Left lobe of liver (tissue), 2 donors: ENCODE data around the gene RNF187. TPM values are rescaled to one million over a fixed set of nuclear protein-coding genes. Genes with fewer than 3 reads are reported as not detected.
A peak's percentile ranks its signal among the peaks of the same experiment; 100 is the strongest.
"Not testable (repeated sequence)": the region's sequence is repeated elsewhere in the genome, so short reads cannot be mapped to it uniquely, and the experiment has no call there.

ENCODE experiments used
- ATAC-seq: fragments of 200-7000 bp; cut with Tn5 transposase; one replicate; pipeline ENCODE4 v1.9.1; 2020; ENCODE audit warnings: mild to moderate bottlenecking, moderate library complexity
- DNase-seq: peaks from one replicate; pipeline ENCODE4 v3.0.0-alpha.2; 2020; ENCODE audit warnings: low spot score
- total RNA-seq: library from RNA; stranded (reverse); gene quantifications from one replicate; pipeline ENCODE4 v1.2.1, GENCODE V29; 2021
- donor health status: DM: no; HTN: no; CAD: no; lungs with moderate emphysema.
- donor health status: DM: no; HTN: yes; CAD: no.

Gene RNF187
- total RNA-seq, 1 donor from 2014 or later: 60.3 TPM

DNA sequence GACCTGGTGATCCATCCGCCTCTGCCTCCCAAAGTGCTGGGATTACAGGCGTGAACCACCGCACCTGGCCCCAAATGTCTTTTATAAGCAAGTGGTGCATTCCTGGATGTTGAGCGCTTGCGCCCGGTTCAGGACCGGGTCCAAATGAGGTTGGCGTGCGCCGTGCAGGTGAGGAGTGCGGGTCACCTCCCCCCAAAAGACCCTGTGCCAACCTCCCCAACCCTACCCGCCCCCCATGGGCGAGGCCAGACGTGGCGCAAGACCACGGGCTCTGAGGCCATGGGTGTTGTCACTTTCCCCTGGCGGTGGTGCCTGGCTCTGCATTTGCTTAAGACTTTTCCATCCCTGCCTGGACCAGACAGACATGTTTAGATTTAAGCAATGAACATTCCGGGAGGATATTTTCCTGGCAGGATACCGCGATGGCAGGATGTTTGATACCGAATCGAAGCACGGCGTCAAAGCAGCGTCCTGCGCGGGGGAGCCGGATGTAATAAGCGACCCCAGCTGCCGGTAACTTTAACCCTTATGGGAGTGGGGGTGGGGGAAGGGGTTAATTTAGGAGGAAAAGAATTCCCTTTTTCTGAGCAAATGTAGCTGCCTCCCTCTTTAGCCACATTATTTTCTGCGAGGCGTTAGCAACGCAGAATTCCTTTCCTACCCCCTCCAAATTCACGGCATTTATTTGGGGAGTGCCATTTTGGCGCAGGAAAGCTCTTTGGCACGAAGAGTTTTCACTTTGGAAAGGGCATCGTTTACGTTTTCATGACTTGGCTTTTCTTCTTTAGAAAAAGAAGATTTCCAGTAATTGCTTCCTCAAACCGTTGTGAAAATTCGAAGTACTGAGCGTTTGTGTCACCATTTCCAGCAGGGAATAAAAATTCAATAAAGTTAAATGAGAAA is 27.8 kb upstream of the RNF187 start:
- ATAC-seq (peak; percentile 31), DNase-seq (no peak)

- DNase-seq (no peak), ATAC-seq (no peak)
These were observed 26.4 kb upstream of the RNF187 start for GRCh38 chr1:228460821-228461220.

DNA sequence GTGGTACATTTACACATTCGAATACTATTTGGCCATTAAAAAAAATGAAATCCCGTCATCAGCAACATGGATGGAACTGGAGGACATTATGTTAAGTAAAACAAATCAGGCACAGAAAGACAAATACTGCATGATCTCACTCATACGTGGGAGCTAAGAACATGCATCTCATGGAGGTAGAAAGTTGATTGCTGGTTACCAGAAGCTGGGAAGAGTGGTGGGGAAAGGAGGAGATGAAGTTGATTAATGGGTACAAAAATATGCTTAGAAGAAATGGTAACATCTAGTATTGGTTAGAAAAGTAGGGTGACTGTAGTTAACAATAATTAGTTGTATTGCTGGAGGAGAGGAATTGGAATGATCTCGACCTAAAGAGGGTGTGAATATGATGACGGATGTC is 24.6 kb upstream of the RNF187 start:
- no peak for DNase-seq
- ATAC-seq: no peak

DNA sequence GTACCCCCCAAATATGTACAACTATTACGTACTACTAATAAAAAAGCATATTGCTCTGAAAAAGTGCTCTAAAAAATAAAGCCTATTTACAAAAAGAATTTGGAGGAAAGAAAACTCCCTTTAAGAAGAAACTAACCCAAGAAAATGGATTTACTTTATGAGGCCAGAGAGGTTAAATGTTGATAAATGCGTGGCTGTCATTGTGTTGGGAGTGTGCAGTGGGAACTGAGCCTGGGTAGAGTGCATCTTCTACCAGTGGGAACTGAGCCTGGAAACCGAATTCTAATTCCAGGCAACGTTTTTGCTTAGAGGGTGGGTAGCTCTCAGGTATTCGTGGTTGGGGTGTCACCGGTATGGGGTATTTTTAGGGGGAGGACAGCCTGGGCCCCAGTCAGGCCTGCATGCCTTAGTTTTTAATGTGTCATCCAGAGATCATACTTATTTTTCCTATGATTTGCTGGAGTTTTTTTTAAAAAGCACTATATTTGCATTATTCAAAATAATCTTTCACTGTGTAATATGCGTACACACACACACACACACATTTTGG is 24.1 kb upstream of the RNF187 start:
- ATAC-seq (no peak), DNase-seq (no peak)

DNA sequence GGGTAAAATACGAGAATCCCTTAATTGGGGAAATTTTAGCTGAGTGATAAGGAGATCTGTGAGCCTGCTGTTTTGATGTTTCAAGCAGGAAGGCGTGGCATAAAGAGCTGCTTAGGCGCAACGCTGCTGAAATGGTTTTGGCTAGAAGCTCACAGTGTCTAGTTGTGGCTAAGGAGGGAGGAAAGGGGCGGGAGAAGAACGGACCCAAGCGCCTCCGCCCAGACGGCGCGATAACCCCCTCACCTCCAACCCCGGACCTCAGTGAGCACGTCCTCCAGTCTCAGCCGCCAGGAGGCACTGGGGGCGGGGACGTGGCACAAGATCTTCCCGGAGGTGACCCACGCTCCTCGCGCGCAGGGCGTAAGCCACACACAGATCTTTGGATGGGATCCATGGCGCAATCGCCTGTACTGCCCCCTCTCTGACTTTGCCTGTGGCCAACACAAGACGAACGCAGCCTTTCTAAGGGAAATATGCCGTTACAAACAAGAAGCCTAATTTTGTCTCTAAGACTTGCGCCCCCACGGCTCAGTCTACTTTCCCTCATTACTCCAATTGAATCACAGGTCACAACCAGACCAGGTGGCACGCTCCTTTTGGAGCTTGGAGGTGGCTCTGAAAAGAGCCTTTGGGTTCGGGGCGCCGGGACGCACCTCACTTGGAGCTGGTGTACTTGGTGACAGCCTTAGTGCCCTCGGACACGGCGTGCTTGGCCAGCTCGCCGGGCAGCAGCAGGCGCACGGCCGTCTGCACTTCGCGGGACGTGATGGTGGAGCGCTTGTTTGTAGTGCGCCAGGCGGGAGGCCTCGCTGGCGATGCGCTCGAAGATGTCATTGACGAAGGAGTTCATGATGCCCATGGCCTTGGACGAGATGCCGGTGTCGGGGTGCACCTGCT is 23.4 kb upstream of the RNF187 start:
- ATAC-seq (peak; percentile 11), DNase-seq (no peak)

DNA sequence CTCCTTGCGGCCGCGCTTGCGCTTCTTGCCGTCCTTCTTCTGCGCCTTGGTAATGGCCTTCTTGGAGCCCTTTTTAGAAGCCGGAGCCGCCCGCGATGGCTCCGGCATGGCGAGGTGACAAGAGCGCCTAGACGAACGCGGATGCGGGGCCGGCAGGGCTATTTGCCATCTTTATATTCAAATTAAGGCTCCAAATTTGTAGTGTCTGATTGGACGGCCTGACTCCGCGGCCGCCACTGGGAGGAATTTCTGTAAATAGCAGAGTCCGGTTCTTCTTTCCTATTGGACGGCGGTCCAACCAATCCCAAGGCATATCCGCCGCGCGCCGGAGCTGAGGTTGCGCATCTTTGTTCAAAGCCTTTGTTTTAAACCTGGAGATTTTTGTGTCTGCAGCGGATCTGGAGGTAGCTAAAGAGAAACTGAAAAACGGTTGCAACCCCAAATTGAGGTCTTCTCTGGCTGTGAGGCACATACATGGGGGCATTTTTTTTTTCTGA is 22.6 kb upstream of the RNF187 start:
- ATAC-seq: peak; percentile 25
- no peak for DNase-seq

DNA sequence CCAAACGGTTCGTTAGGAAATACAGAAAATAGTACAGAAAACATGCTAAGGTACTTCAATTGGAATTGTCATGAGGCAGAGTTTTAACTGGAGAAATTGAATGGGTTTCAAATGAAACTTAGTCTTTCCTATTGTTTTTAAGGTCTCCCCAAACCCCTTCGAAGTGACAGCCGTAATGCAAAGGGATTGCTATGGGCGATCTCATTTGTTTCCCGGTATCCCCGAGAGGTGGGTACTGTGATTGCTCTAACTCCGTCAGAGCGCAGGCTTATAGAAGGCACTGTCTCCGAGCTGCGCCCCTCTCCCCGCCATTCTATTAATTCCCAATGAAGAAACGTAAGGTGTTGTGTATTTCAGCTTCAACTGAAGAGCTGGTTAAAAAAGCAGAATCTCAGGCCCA is 22.0 kb upstream of the RNF187 start:
- DNase-seq (no peak), ATAC-seq (no peak)

DNA sequence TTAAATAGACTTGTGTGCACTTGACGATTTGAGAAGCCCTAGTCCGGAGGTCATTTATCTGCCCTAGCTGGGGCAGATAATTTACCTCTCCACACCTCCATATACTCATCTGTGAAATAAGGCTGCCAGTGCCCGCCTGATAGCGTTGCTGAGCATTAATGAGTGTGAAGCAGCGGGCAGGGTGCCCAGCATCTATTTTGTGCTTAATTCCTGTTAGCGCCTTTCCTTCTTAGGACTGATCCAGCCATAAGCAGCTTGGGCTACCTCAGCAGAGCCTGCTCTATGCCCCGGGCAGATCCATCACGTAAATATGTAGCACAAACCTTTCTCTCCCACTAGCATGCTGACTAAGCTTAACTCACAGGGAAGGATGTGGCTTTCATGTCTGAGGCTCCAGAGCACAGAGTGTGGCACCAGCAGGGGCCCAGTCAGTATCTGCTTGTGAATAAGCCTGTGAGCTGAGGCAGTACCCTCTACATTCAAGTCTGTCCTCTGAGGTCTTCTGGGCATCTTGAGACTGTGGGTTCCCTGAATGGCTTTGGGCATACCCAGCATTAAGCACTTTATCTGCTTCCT is 21.5 kb upstream of the RNF187 start:
- DNase-seq (no peak), ATAC-seq (no peak)

- DNase-seq, ATAC-seq: not testable (repeated sequence)
These were observed 19.0 kb upstream of the RNF187 start for GRCh38 chr1:228468188-228468587.

DNA sequence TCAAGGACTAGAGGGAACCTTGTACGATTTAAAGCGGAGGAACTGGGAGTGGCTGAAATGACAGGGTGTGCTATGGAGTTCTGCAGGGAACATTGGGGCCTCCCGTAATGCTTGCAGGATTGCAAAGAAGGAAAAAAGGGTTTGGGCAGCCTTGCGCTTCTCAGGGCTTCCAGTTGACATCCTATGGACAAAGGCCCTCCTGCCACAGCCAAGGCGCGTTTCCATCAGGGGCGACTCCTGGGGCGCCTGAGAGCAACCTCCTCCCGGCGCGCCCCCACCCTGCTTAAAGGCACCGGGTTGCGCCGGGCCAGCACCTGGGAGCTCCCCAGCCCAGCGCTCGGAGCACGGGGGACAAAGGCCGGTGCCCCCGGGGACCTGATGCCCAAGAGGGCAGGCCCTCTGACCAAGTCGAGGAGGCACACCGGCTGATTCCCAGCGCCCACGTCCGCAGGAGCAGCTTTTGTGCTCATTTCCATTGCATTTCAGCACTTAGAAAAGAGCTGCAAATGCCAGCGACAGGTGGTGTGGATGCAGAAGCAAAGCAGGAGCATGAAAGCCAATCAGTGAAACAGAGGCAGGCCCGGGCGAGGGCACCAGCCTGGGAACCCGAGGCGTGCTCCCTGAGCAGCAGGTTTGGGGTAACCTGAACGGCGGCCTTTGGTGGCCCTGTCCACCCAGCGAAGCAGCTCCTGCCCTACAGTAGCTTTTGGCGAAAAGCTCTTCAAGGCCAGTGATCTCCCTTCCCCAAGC is 17.6 kb upstream of the RNF187 start:
- DNase-seq (no peak), ATAC-seq (no peak)

- DNase-seq: no peak
- no peak for ATAC-seq
These were observed 15.9 kb upstream of the RNF187 start for GRCh38 chr1:228471154-228471761.

GRCh38 chr1:228471762-228472398 is 15.3 kb upstream of the RNF187 start:
- peak; percentile 64 for ATAC-seq
- no peak for DNase-seq

GRCh38 chr1:228472655-228473054 is 14.5 kb upstream of the RNF187 start:
- ATAC-seq (no peak), DNase-seq (no peak)

DNA sequence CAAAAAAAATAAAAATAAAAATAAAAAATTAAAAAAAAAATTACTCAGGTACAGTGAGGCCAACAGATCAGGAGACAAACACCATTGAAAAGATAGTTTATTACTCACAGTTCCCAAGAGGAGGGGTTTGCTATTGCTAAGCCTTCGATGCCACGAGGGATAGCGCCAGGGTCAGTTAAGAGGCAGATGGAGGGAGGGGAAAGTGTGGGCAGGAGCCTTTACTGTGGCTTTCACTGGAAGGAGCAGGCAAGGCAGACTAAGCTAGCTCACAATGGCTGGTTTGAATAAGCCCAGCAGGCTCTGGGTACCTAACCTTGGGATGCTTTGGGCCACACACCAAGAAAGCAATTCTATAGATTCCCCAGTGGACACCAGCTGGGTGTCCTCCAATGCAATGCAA is 12.7 kb upstream of the RNF187 start:
- DNase-seq: no peak
- ATAC-seq: no peak

- DNase-seq (no peak), ATAC-seq (no peak)
These were observed 11.4 kb upstream of the RNF187 start for GRCh38 chr1:228475812-228476211.

GRCh38 chr1:228477263-228477662 is 9.9 kb upstream of the RNF187 start:
- ATAC-seq: no peak
- no peak for DNase-seq

GRCh38 chr1:228478326-228478725 is 8.9 kb upstream of the RNF187 start:
- ATAC-seq (no peak), DNase-seq (no peak)

GRCh38 chr1:228478912-228479711 is 8.1 kb upstream of the RNF187 start:
- ATAC-seq (no peak), DNase-seq (no peak)

GRCh38 chr1:228483789-228484188 is 3.4 kb upstream of the RNF187 start:
- DNase-seq (no peak), ATAC-seq (no peak)
